IPS-20b (cell line): ENCODE results near the gene STK38.

ENCODE experiments used
- H3K27ac ChIP-seq: one replicate; pipeline ENCODE4 v1.5.1; 2013; ENCODE audit warnings: low read length
- H3K27me3 ChIP-seq: 2 replicates; pipeline ENCODE4 v1.6.1; 2013; ENCODE audit warnings: mild to moderate bottlenecking, low read length, inconsistent platforms; ENCODE audit not compliant: insufficient read depth
- H3K36me3 ChIP-seq: 2 replicates; pipeline ENCODE4 v1.6.1; 2013; ENCODE audit warnings: low read depth, mild to moderate bottlenecking, inconsistent platforms, low read length, moderate library complexity; ENCODE audit not compliant: insufficient read depth
- H3K4me1 ChIP-seq: 2 replicates; pipeline ENCODE4 v1.6.1; 2013; ENCODE audit warnings: mild to moderate bottlenecking, control low read depth, inconsistent platforms, low read length, moderate library complexity; ENCODE audit not compliant: insufficient read depth
- H3K4me3 ChIP-seq: 2 replicates; pipeline ENCODE4 v1.5.1; 2013; ENCODE audit warnings: mild to moderate bottlenecking, low read length, inconsistent platforms
- H3K9ac ChIP-seq: 2 replicates; pipeline ENCODE4 v1.6.1; 2013; ENCODE audit warnings: low read depth, mild to moderate bottlenecking, inconsistent platforms, low read length, moderate library complexity
- H3K9me3 ChIP-seq: 2 replicates; pipeline ENCODE4 v1.6.1; 2013; ENCODE audit warnings: mild to moderate bottlenecking, low read depth, low read length, inconsistent platforms; ENCODE audit not compliant: insufficient read depth

Gene STK38

DNA sequence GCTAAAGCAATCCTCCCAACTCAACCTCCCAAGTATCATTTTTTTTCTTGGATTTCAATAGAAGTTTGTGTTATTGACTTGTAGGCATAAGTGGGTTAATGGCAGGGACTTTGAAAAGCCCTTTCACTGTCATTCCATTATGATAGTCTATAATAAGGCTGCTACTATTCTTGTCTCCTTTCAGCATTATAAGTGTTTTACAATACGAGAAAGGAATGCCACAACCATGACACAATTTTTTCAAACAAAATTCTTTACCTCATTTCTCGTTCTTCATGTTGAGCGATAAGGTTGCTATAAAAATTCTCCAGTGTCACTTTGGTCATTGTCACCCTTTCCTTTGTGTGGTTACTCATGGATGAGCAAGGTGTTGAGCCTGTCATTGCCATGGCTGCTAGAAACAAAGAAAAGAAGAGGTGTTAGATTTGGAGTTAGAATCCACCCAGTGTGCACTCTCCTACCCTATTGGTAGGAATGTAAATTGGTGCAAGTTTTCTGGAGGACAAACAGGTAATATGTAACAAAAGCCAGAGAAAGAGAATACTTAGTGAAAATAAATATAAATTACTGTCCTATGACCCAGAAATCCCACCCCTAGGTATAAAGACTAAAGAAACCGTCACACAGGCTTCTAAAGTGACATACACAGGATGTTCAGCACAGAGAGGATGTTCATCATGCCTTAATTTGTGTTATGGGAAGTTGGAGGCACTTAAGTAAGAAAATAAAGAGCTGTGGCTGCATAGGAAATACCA is 7.3 kb downstream of the STK38 start:
- Histone ChIP-seq H3K9me3 (no peaks in the 10 kb centered on the region), H3K27me3 (no peaks in the 10 kb centered on the region), H3K9ac (no peak overlapping the region), H3K4me3 (no peak overlapping the region), H3K27ac (no peak overlapping the region), H3K4me1 (no peaks in the 10 kb centered on the region), H3K36me3 (peaks cover 46% of the 10 kb centered on the region)

DNA sequence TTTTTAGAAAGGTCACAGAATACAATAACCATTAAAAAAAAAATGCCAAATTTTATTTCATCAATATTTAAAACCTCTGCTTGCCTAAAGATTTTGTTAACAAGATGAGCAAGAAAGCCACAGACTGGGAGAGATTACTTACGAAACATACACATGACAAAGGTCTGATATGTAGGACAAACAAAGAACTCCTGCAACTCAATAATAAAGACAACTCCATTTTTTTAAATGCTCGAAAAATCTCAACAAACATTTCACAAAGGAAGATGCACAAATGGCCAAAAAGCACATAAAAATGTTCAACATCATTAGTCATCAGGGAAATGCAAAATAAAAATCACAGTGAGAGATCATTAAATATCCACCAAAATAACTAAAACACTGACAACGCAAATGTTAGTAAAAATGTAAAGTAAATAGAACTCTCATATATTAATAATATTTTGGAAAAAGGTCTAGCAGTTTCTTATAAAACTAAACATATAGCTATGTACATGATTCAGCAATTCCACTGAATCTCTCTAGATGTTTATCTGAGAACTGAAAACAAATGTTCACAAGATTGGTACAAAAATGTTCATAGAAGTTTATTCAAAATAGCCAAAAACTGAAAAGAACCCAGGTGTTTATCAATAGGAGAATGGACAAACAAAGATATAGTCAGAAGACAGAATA is 10.3 kb downstream of the STK38 start:
- Histone ChIP-seq H3K36me3 (peaks cover 52% of the 10 kb centered on the region), H3K27me3 (no peaks in the 10 kb centered on the region), H3K4me3 (no peak overlapping the region), H3K27ac (no peak overlapping the region), H3K4me1 (no peaks in the 10 kb centered on the region), H3K9me3 (no peaks in the 10 kb centered on the region), H3K9ac (no peak overlapping the region)

DNA sequence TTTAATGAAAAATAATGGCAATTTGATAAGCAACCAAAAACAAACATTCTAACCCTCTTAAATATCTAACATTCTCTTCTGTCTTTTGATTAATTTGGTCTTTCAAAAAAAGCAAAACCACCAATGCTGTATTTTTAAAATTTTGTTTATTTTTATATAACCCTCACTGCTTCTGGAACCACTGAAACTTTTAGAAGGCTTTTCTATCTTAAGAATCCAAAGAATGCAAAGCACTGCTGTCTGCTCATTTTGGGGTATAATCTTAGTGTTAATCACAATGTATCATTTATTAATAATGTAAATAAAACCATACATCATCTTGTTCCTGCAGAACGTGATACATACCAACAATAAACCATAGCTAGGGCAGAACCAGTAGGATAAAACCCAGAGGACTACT is 14.0 kb downstream of the STK38 start:
- Histone ChIP-seq H3K4me3 (no peak overlapping the region), H3K9ac (no peak overlapping the region), H3K27me3 (no peaks in the 10 kb centered on the region), H3K4me1 (no peaks in the 10 kb centered on the region), H3K36me3 (peaks cover 38% of the 10 kb centered on the region), H3K9me3 (no peaks in the 10 kb centered on the region), H3K27ac (no peak overlapping the region)

DNA sequence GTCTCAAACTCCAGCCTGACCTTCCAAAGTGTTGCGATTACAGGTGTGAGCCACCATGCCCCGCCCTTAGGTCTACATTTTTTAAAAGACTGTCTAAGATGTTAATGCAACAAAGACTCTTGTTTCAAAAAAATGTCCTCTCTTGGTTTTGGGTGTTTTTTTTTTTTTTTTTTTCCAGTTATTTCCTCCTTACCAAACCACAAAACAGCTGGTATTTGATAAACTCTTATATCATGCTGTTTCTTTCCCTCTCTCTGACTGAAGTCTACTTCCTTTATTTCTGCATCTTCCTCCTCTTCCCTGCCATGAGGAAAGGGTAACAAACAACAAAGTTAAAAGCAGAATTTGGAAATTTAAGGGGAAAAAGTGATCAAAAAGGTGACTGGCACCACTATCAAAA is 21.2 kb downstream of the STK38 start:
- H3K27me3 ChIP-seq, result no peaks in the 10 kb centered on the region
- H3K36me3 ChIP-seq, result peaks cover 52% of the 10 kb centered on the region
- no peak overlapping the region for H3K27ac ChIP-seq
- H3K9me3 ChIP-seq, result no peaks in the 10 kb centered on the region
- H3K4me1 ChIP-seq, result no peaks in the 10 kb centered on the region
- no peak overlapping the region for H3K4me3 ChIP-seq
- no peak overlapping the region for H3K9ac ChIP-seq

DNA sequence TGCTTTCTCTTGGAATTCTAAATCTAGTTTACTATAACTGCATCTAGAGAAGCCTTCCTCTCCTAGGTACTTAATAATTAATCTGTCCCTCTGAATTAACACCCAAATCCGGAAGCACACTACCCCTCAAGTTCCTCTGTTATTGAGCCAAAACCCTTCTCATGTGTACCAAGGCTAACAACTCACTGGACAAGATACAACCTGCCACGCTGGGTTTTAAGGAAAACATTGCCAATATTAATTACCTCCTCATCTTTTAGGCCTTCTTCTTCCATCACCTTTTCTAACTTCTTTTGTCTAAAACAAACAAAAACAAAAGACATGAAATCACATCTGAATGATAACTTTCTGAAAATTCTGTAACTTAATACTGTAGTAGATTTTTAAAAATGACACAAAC is 21.9 kb downstream of the STK38 start:
- H3K36me3 ChIP-seq, result peaks cover 53% of the 10 kb centered on the region

DNA sequence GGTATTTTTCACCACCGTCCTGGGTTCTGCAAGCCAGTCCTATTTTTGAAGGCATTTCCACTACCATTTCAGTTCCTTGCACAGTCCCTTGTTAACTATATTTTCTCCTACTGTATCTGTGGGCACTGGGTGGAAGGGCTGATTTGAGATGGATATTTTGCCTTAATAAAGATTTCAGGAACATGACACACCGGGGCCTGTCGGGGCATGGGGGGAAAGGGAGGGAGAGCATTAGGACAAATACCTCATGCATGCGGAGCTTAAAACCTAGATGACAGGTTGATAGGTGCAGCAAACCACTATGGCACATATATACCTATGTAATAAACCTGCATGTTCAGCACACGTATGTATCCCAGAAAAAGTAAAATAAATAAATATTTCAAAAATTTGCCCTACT is 22.4 kb downstream of the STK38 start:
- no peaks in the 10 kb centered on the region; the same call in 1 of the 2 replicates for H3K4me1 ChIP-seq
- H3K27ac ChIP-seq, result no peak overlapping the region
- H3K9ac ChIP-seq, result no peak overlapping the region
- no peaks in the 10 kb centered on the region for H3K27me3 ChIP-seq
- H3K36me3 ChIP-seq, result peaks cover 58% of the 10 kb centered on the region
- H3K9me3 ChIP-seq, result no peaks in the 10 kb centered on the region
- no peak overlapping the region for H3K4me3 ChIP-seq

More for the DNA sequence above, 21.9 kb downstream of the STK38 start:
- Histone ChIP-seq H3K4me1 (no peaks in the 10 kb centered on the region), H3K27ac (no peak overlapping the region), H3K27me3 (no peaks in the 10 kb centered on the region), H3K9ac (no peak overlapping the region), H3K9me3 (no peaks in the 10 kb centered on the region), H3K4me3 (no peak overlapping the region)

DNA sequence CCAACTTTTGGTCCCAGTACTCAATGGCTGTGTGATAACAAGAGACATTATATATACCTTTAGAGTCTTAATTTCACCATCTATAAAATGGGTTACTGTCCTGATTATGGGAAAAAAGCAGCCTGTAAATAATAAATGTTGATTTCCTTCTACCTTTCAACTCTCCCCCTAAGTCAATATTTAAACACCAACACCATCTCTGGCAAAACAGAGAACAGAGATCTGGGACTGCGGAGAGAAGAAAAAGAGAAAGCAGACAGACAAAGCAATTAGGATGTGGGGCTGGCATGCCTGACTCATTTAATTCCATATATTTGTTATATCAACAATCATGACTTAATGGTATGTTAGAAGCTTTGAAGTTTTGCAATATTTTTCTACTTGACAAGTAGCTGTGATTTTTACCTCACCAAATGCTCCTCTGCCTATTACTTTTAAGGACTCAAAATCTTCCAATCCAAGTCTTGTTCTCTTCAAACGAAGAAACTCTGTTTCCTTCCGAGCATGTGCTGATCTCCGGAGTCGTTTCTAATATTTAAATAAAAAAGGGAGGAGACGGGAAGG is 23.3 kb downstream of the STK38 start:
- Histone ChIP-seq H3K9me3 (no peaks in the 10 kb centered on the region), H3K9ac (no peak overlapping the region), H3K4me1 (no peaks in the 10 kb centered on the region; the same call in 1 of the 2 replicates), H3K4me3 (no peak overlapping the region), H3K27ac (no peak overlapping the region), H3K27me3 (no peaks in the 10 kb centered on the region), H3K36me3 (peaks cover 66% of the 10 kb centered on the region)

DNA sequence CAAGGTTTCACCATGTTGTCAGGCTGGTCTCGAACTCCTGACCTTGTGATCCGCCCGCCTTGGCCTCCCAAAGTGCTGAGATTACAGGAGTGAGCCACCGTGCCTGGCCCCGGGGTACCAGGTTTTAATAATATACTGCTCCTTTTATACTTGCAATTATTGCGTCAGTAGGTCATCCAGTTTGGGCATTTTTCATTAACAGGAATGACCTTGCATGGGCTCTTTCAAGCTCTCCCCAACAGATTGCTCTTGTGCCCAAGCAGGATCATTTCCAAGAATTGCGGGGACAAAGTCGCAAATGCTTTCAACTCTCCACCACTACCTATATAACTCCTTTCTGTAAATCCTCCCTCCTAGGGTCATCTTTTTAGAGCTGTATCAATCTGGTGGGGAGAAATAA is 23.8 kb downstream of the STK38 start:
- Histone ChIP-seq H3K36me3 (peaks cover 72% of the 10 kb centered on the region), H3K9me3 (no peaks in the 10 kb centered on the region), H3K27ac (no peak overlapping the region), H3K9ac (no peak overlapping the region), H3K4me1 (no peaks in the 10 kb centered on the region; the same call in 1 of the 2 replicates), H3K27me3 (no peaks in the 10 kb centered on the region), H3K4me3 (no peak overlapping the region)

DNA sequence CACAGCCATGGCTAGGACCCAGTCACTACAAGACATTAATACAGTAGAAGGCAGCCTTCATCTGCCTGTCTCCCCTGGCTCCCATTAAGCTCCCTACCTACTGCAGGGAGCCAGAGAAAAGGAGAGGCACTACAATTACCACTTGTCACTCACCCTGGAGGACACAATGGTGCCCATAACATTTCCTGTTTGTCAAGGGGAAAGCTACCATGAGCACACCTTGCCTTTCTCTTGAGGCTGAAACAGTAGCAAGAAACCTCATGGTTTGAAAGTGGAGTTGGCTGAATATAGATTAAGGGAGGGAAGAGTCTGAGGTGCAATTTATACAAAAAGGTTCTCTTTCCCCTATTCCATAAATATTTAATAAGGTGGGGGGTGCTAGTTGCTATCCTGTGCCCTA is 27.9 kb downstream of the STK38 start:
- Histone ChIP-seq H3K9me3 (no peaks in the 10 kb centered on the region), H3K36me3 (peaks cover 91% of the 10 kb centered on the region), H3K27me3 (no peaks in the 10 kb centered on the region), H3K4me1 (no peaks in the 10 kb centered on the region; the same call in 1 of the 2 replicates), H3K9ac (no peak overlapping the region), H3K4me3 (no peak overlapping the region), H3K27ac (no peak overlapping the region)

DNA sequence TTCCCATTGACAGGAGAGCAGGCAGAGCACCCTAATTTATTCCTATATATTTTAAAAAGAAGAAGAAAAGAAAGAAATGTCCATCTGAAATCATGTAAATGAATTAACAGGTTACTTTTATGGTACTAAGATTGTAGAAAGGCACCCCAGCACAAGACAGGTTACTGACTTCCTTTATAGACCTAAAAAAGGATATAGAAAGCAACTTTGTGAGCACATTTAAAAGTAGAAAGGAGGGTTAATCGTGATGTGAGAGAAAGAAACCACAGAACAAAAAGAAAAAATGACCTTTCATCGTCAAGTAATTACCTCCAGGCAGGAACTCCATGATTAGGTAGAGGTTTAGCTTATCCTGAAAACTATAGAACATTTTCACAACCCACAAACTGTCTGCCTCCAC is 29.9 kb downstream of the STK38 start:
- H3K4me3 ChIP-seq, result no peak overlapping the region
- H3K27me3 ChIP-seq, result no peaks in the 10 kb centered on the region
- H3K9ac ChIP-seq, result no peak overlapping the region
- no peak overlapping the region for H3K27ac ChIP-seq
- no peaks in the 10 kb centered on the region; the same call in 1 of the 2 replicates for H3K4me1 ChIP-seq
- H3K36me3 ChIP-seq, result peaks cover 81% of the 10 kb centered on the region
- H3K9me3 ChIP-seq, result no peaks in the 10 kb centered on the region

DNA sequence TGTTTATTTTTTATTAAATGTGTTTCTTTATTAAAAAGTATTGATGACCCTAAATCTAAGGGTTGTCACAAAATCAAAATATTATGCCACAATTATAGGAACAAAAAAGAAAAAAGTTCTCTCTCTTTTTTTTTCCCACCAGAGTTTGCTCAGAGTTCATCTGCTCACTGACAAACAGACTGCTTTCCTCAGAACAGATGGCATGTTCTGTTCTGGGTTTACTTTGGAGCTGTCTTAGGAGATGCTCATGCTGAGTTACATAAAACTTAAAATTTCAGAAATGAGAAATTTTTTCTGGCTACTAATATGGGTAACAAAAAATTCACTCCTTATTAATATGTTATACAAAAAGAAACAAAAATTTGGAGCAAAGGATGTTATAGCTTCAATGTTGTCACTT is 30.3 kb downstream of the STK38 start:
- Histone ChIP-seq H3K9ac (no peak overlapping the region), H3K9me3 (no peaks in the 10 kb centered on the region), H3K4me1 (no peaks in the 10 kb centered on the region; the same call in 1 of the 2 replicates), H3K36me3 (peaks cover 81% of the 10 kb centered on the region), H3K27ac (no peak overlapping the region), H3K4me3 (no peak overlapping the region), H3K27me3 (no peaks in the 10 kb centered on the region)

DNA sequence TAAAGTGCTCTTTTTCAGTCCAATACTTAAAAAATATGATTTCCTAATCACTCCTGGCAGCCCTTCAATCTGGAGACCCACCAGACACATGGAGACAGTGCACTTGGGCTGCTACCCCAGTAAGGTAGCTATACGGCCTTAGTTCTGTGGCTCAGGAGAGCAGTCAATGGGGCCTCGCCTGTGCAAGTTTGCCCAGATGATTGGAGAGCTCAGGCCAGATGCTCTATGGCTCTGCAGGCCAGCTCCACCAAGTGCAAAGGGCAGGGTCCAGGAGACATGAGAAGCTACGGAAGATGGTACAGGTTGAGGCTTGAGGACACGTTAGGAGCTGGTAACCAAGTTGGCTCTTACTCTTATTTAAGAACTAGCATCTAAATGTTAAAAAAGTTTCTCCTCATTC is 30.7 kb downstream of the STK38 start:
- Histone ChIP-seq H3K27ac (no peak overlapping the region), H3K27me3 (no peaks in the 10 kb centered on the region), H3K4me1 (no peaks in the 10 kb centered on the region; the same call in 1 of the 2 replicates), H3K36me3 (peaks cover 80% of the 10 kb centered on the region), H3K9ac (no peak overlapping the region), H3K9me3 (no peaks in the 10 kb centered on the region), H3K4me3 (no peak overlapping the region)
